Stimulated activated naive B cell treated with anti-CD40 and anti-IgM and Interleukin-4, amounts not matched to agents 10 μg/mL and 1 μg/mL and 100 μg/mL, for 72 hours (primary cell): ENCODE results near the gene NOTO.
"Not testable (repeated sequence)": the region's sequence is repeated elsewhere in the genome, so short reads cannot be mapped to it uniquely, and the experiment has no call there.

Experiments
- ATAC-seq, 2 donors: fragments of 150-1000 bp; cut with Tn5 transposase; replicated peaks; 2 replicates each; pipeline ENCODE4 v1.10.0; 2021; ENCODE audit warnings: moderate library complexity in 1 of 2
- DNase-seq: peaks from one replicate; pipeline ENCODE4 v3.0.0; 2021
- H3K27ac Mint-ChIP-seq: one replicate; pipeline ENCODE4 v1.8.0; 2022; ENCODE audit warnings: mild to moderate bottlenecking, mixed read lengths
- H3K27me3 Mint-ChIP-seq, 2 donors: one replicate each; pipeline ENCODE4 v1.8.0; 2022; ENCODE audit warnings: mixed read lengths in 2 of 2
- H3K36me3 Mint-ChIP-seq, 2 donors: one replicate each; pipeline ENCODE4 v1.8.0; 2022; ENCODE audit warnings: mixed read lengths in 2 of 2, mild to moderate bottlenecking in 1 of 2
- H3K4me1 Mint-ChIP-seq, 2 donors: one replicate each; pipeline ENCODE4 v1.8.0; 2022; ENCODE audit warnings: mixed read lengths in 2 of 2, mild to moderate bottlenecking in 1 of 2
- H3K4me3 Mint-ChIP-seq, 2 donors: one replicate each; pipeline ENCODE4 v1.8.0; 2022; ENCODE audit warnings: mild to moderate bottlenecking in 2 of 2, mixed read lengths in 2 of 2, moderate library complexity in 1 of 2
- H3K9me3 Mint-ChIP-seq, 2 donors: one replicate each; pipeline ENCODE4 v1.8.0; 2022; ENCODE audit warnings: mixed read lengths in 2 of 2, mild to moderate bottlenecking in 1 of 2

Gene NOTO

DNA sequence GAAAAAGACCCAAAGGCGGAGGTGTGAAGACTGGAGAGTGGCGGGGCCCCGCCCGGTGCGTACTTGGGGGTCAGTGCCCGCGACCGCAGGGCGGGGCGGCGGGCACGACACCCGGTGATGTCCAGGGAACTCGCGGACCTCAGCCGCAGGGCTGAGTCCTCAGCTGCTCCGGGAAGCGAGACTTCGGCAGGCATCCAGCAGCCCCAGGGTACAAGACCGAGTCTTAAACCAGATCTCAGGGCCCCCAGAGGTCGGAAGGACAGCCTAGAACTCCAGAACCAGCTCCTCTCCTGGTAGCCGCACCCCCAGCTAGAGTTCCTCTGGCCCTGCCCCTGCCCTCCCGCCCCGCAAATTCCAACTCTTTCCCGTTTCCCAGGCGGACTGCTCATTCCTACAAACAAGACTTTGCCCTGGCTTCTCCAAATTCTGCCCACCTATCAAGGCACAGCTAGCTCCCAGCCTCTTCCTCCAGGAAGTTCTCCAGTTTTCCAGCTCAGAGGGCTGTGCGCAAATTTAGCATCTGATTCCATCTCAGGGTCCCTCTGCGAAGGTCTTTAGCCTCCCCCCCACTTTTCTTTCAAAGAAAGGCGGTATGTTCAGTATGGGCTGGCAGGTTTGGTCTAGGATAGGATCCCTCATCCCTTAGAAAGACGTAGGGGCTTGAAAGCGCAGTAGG lies 26.0 kb upstream of the NOTO start:
- DNase-seq, result no peak
- peaks cover 53 to 82% of the 10 kb centered on the region in 2 donors for H3K27me3 Mint-ChIP-seq
- H3K27ac Mint-ChIP-seq, result peak overlapping the region; percentile 90

GRCh38 chr2:73176881-73177644 lies 25.3 kb upstream of the NOTO start:
- H3K27ac Mint-ChIP-seq, result peak overlapping the region; percentile 90
- ATAC-seq (peak; percentile 79 to 83), DNase-seq (peak; percentile 80)
- peaks cover 21 to 34% of the 10 kb centered on the region in 2 donors for H3K4me1 Mint-ChIP-seq
- no peaks in the 10 kb centered on the region for H3K36me3 Mint-ChIP-seq
- H3K9me3 Mint-ChIP-seq, result no peaks in the 10 kb centered on the region
- peak overlapping the region; percentile 89 to 93 for H3K4me3 Mint-ChIP-seq
- H3K27me3 Mint-ChIP-seq, result peaks cover 55 to 83% of the 10 kb centered on the region in 2 donors

More for the DNA sequence above, 26.0 kb upstream of the NOTO start:
- peak; percentile 11 to 18 for ATAC-seq
- Mint-ChIP-seq H3K36me3 (no peaks in the 10 kb centered on the region), H3K9me3 (no peaks in the 10 kb centered on the region), H3K4me1 (peaks cover 21 to 34% of the 10 kb centered on the region in 2 donors), H3K4me3 (peak overlapping the region; percentile 89 to 93)

DNA sequence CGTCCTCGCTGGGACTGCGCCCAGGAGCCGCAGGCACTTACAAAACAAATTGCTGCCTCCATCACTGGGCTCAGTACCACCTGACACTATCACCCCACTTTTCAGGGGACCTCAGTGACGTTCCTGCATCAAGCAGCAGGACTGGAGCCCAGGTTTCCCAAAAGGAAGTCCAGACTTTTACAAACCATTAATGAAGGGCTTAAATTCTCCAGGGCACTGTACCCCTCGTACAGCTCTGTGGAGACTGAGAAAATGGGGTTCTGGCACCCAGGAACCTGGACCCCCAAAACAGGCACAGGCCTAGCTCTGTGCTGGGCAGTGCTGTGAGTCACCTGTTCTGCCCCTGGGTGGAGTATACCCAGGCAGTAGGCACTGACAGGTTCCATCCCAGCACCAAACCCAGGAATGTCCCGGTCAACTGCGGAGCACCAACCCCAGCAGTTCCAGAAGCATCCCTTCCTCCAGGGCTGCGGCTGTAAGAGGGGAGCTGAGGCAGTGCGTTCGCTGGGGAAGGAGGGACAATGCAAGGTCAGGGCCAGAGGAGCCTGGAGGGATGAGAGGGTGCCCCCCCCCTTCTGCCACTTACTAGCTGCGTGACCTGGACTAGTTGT lies 24.6 kb upstream of the NOTO start:
- Mint-ChIP-seq H3K36me3 (no peaks in the 10 kb centered on the region), H3K27ac (peak overlapping the region; percentile 66), H3K4me1 (peaks cover 21 to 31% of the 10 kb centered on the region in 2 donors), H3K4me3 (peak overlapping the region; percentile 89 to 93), H3K9me3 (no peaks in the 10 kb centered on the region), H3K27me3 (peaks cover 49 to 81% of the 10 kb centered on the region in 2 donors)
- ATAC-seq (peak; percentile 2 to 8), DNase-seq (no peak)

DNA sequence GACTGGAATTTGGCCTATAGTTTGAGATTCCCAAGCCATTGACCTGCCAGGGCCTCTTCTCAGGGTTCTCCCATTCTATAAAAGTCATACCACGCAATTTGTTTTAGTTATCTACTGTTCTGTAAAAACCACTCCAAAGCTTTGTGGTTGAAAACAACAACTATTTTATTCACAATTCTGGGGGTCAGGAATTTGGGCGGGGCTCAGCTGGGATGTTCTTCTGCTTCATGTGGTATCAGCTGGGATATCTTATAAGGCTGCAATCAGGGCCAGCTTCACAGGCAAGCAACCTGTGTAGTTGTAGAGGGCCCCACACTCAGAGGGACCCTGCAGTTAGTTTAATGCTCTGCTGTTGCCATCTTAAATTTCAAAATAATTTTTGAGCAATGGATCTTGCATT lies 16.4 kb upstream of the NOTO start:
- H3K4me3 Mint-ChIP-seq, result no peak overlapping the region
- ATAC-seq (no peak), DNase-seq (no peak)
- H3K9me3 Mint-ChIP-seq, result peaks cover 0 to 6% of the 10 kb centered on the region in 2 donors
- H3K4me1 Mint-ChIP-seq, result no peaks in the 10 kb centered on the region
- H3K27me3 Mint-ChIP-seq, result peaks cover 28 to 68% of the 10 kb centered on the region in 2 donors
- H3K27ac Mint-ChIP-seq, result no peak overlapping the region
- H3K36me3 Mint-ChIP-seq, result peaks cover 0 to 2% of the 10 kb centered on the region in 2 donors

DNA sequence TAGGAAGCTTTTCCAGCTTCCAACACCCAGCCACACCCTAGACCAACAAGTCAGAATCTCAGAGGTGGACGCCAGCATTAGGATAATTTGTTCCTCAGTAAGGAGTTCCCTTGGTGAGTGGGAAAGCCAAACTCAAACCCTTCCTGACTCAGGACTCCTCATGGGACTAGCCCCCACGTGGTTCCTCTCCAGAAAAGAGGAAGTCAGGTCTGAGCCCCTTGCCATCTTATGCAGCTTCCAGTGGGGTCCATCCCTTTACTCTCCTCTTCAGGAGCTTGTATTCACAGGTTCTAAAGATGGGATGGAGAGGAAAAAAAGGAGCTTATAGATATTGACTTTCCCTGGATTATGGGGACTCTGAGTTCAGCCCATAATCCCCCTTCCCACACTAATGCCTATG lies 14.8 kb upstream of the NOTO start:
- Mint-ChIP-seq H3K9me3 (peaks cover 0 to 6% of the 10 kb centered on the region in 2 donors), H3K27me3 (peaks cover 31 to 68% of the 10 kb centered on the region in 2 donors), H3K36me3 (peaks cover 0 to 2% of the 10 kb centered on the region in 2 donors), H3K4me3 (no peak overlapping the region), H3K27ac (no peak overlapping the region), H3K4me1 (no peaks in the 10 kb centered on the region)
- no peak for DNase-seq
- no peak for ATAC-seq

DNA sequence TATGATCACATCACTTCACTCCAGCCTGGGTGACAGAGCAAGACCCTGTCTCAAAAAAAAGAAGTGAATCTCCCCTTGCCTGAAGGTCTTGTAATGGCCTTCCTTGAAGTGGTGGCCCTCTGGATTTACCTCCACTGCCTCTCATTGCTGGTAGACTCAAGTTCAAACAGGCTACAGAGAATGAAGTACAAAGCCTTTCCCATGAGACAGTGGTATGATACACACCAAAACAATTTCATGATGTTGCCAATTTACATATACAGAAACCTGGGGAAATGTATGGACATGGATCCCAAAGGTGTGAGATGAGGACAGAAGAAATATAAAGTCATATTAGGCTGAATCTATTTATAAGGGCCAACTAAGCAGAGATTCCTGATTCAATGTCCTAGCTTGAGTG lies 4.8 kb upstream of the NOTO start:
- peaks cover 0 to 3% of the 10 kb centered on the region in 2 donors for H3K36me3 Mint-ChIP-seq
- H3K4me1 Mint-ChIP-seq, result peaks cover 2 to 12% of the 10 kb centered on the region in 2 donors
- H3K9me3 Mint-ChIP-seq, result peaks cover 2 to 4% of the 10 kb centered on the region in 2 donors
- no peak overlapping the region for H3K4me3 Mint-ChIP-seq
- no peak overlapping the region for H3K27ac Mint-ChIP-seq
- ATAC-seq, result no peak
- peaks cover 41 to 60% of the 10 kb centered on the region in 2 donors for H3K27me3 Mint-ChIP-seq
- no peak for DNase-seq

- not testable (repeated sequence) for DNase-seq, H3K4me3 Mint-ChIP-seq, ATAC-seq, H3K36me3 Mint-ChIP-seq, H3K9me3 Mint-ChIP-seq, H3K27ac Mint-ChIP-seq
- peaks cover 60 to 78% of the 10 kb centered on the region in 2 donors for H3K27me3 Mint-ChIP-seq
- peaks cover 2 to 17% of the 10 kb centered on the region in 2 donors for H3K4me1 Mint-ChIP-seq
Measured at GRCh38 chr2:73200281-73200680, 2.1 kb upstream of the NOTO start.

DNA sequence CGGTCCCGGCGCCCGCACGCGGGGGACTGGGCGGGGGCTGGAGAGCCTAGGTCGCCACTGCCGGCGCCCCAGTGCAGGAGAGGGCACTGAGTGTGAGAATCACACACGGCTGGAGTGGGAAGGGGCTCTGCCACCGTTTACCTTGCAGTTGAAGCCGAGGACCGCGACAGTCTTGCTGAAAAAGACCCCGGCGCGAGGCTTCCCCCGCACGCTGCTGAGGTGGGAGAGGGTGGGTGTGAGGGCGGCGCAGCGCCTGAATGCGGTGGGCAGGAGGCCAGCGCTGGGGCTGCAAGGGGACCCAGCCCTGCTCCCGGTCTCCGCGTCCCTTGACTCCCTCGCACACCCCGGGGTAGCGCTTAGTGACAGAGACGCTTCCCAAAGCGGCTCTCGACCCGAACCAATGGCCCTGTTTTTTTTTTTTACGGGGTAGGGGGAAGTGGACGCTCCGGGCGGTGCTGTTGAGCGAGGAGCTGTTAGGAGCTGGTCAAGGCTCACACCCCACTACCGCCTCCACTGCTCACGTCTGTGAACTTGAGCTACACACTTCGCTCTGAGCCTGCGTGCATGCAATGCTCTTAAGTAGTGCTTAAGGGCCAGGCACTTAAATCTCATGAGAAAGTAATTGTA lies 794 bp downstream of the NOTO start:
- H3K4me3 Mint-ChIP-seq, result peak overlapping the region; percentile 60 to 71
- DNase-seq (no peak), ATAC-seq (peak; percentile 14 to 34)
- peaks cover 50 to 61% of the 10 kb centered on the region in 2 donors for H3K27me3 Mint-ChIP-seq
- no peak overlapping the region for H3K27ac Mint-ChIP-seq
- no peaks in the 10 kb centered on the region for H3K9me3 Mint-ChIP-seq
- peaks cover 2 to 17% of the 10 kb centered on the region in 2 donors for H3K4me1 Mint-ChIP-seq
- H3K36me3 Mint-ChIP-seq, result no peaks in the 10 kb centered on the region

DNA sequence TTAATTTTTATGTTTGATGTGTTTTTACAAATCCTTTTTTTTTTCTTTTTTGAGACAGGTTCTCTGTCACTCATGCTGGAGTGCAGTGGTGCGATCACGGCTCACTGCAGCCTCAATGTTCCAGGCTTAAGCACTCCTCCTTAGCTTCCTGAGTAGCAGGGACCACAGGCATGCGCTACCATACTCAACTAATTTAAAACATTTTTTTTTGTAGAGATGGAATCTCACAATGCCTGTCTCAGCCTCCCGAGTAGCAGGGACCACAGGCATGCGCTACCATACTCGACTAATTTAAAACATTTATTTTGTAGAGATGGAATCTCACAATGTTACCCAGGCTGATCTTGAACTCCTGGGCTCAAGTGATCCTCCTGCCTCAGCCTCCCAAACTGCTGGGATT lies 3.2 kb downstream of the NOTO start:
- no peaks in the 10 kb centered on the region for H3K9me3 Mint-ChIP-seq
- ATAC-seq (no peak), DNase-seq (no peak)
- peaks cover 54 to 61% of the 10 kb centered on the region in 2 donors for H3K27me3 Mint-ChIP-seq
- no peak overlapping the region for H3K4me3 Mint-ChIP-seq
- H3K27ac Mint-ChIP-seq, result no peak overlapping the region
- no peaks in the 10 kb centered on the region for H3K36me3 Mint-ChIP-seq
- peaks cover 2 to 17% of the 10 kb centered on the region in 2 donors for H3K4me1 Mint-ChIP-seq

GRCh38 chr2:73208258-73208657 lies 5.9 kb downstream of the NOTO start:
- Mint-ChIP-seq H3K4me1 (peaks cover 1 to 6% of the 10 kb centered on the region in 2 donors), H3K36me3 (no peaks in the 10 kb centered on the region), H3K4me3 (no peak overlapping the region), H3K27me3 (peaks cover 37 to 38% of the 10 kb centered on the region in 2 donors), H3K27ac (no peak overlapping the region), H3K9me3 (no peaks in the 10 kb centered on the region)
- ATAC-seq, result no peak
- no peak for DNase-seq

GRCh38 chr2:73210019-73210418 lies 7.6 kb downstream of the NOTO start:
- Mint-ChIP-seq H3K27ac (no peak overlapping the region), H3K4me3 (no peak overlapping the region), H3K36me3 (no peaks in the 10 kb centered on the region), H3K9me3 (no peaks in the 10 kb centered on the region), H3K4me1 (peaks cover 10 to 23% of the 10 kb centered on the region in 2 donors), H3K27me3 (peaks cover 23 to 25% of the 10 kb centered on the region in 2 donors)
- ATAC-seq, result no peak
- DNase-seq, result no peak

DNA sequence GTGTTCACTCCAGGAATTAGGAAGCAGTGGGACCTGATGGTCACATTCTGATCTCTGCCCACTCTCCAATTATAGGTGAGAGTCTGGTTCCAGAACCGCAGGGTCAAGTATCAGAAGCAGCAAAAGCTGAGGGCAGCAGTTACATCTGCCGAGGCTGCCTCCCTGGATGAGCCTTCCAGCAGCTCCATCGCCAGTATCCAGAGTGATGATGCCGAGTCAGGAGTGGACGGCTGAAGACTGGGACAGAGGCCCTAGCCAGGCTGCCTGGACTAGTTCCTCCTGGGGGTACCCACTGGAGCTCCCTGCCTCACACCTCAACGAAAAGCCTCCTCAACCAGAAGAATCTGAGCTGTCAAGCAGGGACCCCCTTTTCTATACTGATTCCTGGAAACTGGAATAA lies 8.3 kb downstream of the NOTO start:
- no peaks in the 10 kb centered on the region for H3K9me3 Mint-ChIP-seq
- peaks cover 16 to 30% of the 10 kb centered on the region in 2 donors for H3K4me1 Mint-ChIP-seq
- peaks cover 20 to 23% of the 10 kb centered on the region in 2 donors for H3K27me3 Mint-ChIP-seq
- no peak overlapping the region for H3K4me3 Mint-ChIP-seq
- H3K27ac Mint-ChIP-seq, result no peak overlapping the region
- DNase-seq (no peak), ATAC-seq (no peak)
- H3K36me3 Mint-ChIP-seq, result no peaks in the 10 kb centered on the region

DNA sequence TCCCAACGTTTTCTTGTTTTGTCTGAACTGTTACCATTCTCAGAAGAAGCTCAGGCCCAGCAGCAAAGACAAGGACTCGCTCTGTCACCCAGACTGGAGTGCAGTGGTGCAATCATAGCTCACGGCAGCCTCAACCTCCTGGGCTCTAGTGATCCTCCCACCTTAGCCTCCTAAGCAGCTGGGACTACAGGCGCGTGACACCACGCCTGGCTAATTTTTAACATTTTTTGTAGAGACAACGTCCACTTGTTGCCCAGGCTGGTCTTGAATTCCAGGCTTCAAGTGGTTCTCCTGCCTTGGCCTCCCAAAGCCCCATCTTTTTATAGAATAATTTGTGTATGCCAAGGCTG lies 9.7 kb downstream of the NOTO start:
- DNase-seq, result no peak
- H3K4me3 Mint-ChIP-seq, result no peak overlapping the region
- H3K9me3 Mint-ChIP-seq, result no peaks in the 10 kb centered on the region
- H3K27ac Mint-ChIP-seq, result no peak overlapping the region
- H3K4me1 Mint-ChIP-seq, result peaks cover 17 to 31% of the 10 kb centered on the region in 2 donors
- ATAC-seq, result no peak
- peaks cover 14 to 19% of the 10 kb centered on the region in 2 donors for H3K27me3 Mint-ChIP-seq
- no peaks in the 10 kb centered on the region for H3K36me3 Mint-ChIP-seq
